Inferior parietal cortex (tissue), 1 donor: ENCODE data around the gene ANKRD44.
"Not testable (repeated sequence)": the region's sequence is repeated elsewhere in the genome, so short reads cannot be mapped to it uniquely, and the experiment has no call there.

ENCODE experiments used
- DNase-seq: peaks from one replicate; pipeline ENCODE4 v3.0.0-alpha.2; 2016; ENCODE audit errors: extremely low spot score

Gene ANKRD44

DNA sequence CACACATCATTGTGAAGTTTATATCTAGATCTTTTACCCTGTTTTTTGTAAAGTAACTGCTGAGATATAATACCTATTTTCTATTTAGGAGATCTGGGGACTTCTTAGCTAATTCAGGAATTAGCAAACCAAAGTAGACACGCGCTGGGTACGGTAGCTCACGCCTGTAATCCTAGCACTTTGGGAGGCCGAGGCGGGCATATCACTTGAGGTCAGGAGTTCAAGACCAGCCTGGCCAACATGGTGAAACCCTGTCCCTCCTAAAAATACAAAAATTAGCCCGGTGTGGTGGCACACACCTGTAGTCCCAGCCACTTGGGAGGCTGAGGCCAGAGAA is 23.0 kb downstream of the ANKRD44 start:
- DNase-seq, result not testable (repeated sequence)

GRCh38 chr2:197286805-197287595 is 23.6 kb downstream of the ANKRD44 start:
- peak; percentile 69 for DNase-seq

DNA sequence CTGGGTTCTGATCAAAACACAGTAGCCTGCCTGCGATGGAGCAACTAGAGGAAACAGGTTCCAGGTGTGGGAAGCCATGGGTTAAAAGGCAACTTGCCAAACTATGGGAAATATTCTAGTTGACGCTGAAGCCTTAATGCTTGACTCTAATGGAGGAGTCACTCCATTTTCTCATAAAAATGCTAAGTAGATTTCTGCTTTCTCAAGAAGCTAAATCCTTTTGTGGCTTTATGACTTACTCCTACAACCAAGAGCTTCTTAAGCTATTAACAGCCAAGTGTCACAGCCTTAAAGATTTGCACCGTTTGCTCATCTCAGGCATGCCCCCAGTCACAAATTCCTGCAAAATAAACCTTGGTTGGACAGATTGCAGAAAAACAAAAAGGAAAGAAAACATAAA is 25.2 kb downstream of the ANKRD44 start:
- no peak for DNase-seq

GRCh38 chr2:197284956-197285355 is 25.6 kb downstream of the ANKRD44 start:
- DNase-seq, result no peak

DNA sequence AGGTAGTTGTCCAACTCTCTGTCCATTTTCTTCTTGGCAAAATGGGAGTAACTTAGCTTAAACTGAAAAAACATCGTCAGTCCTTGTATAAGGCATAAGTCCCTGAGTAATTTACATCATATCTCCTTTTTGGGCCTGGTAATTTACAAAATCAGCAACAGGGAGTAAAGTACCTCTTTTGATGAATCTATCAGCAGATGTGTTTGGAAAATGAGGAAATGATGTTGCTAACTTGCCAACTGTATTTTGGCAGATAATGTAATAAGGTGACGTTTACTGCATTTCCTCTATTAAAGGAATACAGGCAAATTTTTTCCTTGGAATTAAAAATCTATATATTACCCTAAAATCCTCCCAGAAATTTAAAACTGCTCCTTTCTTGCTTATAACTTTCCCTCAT is 29.2 kb downstream of the ANKRD44 start:
- no peak for DNase-seq

GRCh38 chr2:197280015-197280702 is 30.4 kb downstream of the ANKRD44 start:
- no peak for DNase-seq

DNA sequence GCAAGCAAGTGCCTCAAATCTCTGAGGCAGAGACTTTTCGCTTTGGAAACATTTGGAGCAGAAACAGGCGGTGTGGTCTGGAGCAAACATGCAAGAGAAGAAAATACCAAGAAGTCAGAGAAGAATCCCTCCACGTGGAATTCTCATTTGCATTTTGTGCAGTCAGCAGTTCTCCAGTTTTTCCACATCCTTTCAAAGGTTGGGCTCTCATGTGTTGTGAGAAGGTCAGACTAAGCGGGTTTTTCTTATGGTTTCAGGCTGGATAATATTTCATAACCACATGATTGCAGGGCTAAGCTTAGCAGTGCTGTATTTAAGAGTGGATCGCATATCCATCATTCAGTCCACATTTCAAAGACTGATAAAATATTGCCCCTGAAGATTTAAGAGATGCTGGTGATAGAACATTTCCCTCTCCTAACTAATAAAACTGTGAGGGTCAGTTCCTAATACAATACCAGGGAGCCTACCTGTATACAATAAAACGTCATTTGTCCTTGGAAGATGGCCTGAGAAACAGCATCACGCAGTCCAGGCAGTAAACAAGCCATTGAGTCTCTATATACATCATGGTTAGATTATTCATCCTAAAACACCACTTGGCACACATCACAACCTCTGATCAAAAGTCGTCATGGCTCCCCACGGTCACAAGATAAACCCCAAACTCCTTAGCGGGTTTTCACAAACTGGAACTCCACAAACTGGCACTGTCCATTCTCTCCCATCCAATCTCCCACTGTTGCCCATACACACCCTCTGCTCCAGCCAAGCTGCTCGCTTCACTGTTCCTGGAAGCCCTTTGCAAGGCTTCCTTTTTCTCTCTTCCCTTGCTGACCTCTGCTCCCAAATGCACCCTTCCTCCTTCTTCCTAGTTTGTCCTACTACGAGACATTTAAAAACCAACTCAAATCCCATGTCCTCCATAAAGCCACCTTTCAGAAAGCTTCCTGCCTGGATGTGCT is 31.5 kb downstream of the ANKRD44 start:
- no peak for DNase-seq

DNA sequence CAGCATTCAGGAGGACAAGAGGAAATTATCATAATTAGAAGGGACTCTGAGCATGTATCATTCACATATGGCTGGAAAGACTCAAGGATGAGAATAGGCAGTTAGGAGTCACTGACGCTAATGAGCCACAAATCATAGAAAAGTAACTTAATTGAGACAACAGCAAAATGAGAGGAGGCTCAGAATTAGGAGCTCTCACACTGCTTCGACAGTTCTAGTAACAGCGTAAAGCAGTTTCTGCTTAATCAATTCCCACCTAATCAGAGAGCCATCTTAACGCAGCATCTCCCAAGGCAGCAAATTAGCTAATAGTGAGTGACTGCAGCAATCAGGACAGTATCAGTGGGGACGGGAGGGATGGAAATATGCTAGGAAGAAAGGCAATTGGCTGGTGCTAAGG is 32.8 kb downstream of the ANKRD44 start:
- DNase-seq, result no peak

DNA sequence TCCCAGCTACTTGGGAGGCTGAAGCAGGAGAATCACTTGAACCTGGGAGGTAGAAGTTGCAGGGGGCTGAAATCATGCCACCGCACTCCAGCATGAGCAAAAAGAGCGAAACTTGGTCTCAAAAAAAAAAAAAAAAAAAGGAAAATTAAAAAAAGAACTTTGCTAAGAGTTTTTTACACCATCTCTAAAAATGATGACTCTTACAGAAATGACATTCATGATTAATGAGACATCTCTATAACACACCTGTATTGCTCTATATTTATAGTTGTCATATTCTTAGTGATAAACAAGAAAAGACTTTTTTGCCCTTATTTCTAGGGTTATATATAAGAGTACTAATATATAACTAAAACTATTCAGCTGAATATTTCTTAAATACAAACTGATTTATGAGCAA is 34.4 kb downstream of the ANKRD44 start:
- DNase-seq, result no peak

DNA sequence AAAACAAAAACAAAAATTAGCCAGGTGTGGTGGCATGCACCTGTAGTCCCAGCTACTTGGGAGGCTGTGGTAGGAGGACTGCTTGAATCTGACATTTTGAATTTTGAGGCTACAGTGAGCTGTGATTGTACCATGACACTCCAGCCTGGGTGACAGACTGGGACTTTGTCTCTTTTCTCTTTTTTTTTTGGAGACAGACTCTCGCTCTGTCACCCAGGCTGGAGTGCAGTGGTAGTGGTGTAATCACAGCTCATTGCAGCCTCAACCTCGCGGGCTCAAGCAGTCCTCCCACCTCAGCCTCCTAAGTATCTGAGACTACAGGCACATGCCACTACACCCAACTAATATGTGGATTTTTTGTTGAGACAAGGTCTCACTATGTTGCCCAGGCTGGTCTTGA is 35.6 kb downstream of the ANKRD44 start:
- no peak for DNase-seq

DNA sequence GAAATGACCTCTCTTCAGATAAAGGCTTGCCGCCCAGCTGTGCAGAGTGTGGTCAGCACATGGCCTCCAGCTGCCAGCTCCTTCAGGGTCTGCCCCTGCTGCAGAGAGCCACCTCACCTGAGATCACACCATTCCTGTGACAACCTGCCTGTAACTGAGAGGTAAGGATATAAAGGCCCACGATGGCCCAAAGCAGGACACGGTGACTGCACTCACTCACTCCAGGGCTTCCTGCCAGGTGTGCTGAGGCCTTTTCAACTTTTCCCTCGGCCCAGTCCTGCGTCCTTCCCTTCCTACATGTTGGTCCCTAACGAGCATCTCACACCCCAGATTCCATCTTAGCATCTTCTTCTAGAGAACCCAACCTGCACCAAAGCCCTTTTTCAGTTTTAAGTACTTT is 36.2 kb downstream of the ANKRD44 start:
- no peak for DNase-seq

DNA sequence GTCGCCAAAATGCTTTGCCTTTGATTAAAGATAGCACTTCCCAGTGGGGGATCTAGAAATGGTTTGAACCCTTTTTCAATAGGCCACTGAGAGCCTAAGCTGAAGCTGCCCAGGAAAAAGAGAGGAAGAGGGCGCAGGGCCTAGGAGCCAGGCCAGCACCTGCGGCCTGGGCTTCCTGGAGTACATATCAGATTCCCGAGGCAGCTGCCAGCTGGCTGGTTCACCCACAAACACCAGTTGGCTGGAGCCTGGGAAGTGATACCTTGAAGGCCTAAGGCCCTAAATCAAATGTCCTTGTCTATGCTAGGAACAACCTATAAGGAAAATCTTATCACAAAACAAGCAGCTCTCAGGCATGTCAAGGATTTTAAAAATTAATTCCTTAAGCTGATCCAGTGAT is 37.1 kb downstream of the ANKRD44 start:
- DNase-seq, result no peak

DNA sequence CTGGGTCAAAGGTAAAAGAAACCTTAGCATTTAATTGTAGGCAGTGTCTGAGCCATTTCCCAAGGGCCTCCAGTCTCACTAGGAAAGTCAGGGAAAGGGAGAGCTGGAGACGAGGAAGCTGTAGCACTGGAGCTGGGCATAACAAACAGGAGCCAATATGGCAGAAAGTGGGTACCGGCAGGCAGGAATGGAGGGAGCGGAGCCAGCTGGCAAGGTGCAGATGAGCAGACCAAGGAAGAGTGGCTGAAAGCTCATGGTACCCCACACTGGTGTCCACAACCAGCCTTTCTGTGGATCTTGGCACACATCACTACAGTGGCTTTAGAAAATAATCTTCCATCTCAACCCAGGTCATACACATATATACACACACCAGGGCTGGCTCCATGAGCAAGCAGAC is 40.0 kb downstream of the ANKRD44 start:
- no peak for DNase-seq

GRCh38 chr2:197269815-197270214 is 40.8 kb downstream of the ANKRD44 start:
- DNase-seq, result no peak

- DNase-seq, result no peak
These were observed 41.6 kb downstream of the ANKRD44 start for GRCh38 chr2:197268786-197269584.

DNA sequence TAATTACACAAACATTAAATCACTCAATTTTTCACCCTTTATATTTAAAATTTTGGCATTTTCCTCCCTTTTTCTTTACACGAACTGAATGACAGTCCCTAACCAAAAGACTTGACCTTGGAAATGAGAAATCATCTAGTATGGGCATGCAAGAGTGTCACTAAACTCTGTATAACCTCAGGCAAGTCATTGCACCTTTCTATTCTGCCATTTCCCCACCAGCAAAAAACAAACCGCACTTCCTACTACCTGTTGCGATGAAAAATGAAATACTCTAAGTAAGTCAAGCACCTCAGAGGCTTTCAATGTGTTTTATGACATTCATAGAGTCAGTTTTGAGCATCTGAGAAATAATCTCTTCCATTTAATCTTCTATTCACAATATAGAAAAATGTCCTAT is 44.1 kb downstream of the ANKRD44 start:
- DNase-seq, result no peak

DNA sequence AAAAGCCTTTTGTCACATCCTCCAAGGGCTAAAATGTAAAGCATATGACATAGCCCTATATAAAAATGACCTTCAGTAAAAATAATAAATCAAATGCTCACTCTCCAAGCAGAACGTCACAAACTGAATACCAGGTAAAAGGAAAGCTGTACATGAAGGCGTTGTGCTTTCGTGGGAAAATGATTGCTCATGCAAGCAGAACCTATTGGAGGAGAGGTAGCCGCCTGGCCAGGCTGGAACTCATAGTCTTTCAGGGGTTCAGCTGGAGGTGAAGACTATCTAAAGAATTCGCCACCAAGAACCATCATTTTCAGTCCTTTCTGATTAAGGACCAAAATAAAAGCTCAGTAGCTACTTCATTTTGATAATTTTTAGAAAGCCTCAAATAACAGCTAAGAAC is 44.7 kb downstream of the ANKRD44 start:
- no peak for DNase-seq

DNA sequence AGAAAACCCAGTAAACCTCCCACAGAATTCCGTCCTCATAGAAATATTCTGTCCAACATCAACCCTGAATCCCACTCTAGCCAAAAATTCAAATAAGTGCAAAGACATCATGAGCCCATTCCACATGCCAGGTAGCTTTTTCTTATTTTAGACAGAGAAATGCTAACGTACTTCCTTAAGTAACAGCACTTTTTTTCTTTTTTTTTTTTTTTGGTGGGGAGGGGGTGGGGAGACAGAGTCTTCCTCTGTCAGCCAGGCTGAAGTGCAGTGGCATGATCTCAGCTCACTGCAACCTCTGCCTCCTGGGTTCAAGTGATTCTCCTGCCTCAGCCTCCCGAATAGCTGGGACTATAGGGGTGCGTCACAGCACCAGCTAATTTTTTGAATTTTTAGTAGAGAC is 45.5 kb downstream of the ANKRD44 start:
- no peak for DNase-seq

- DNase-seq, result no peak
These were observed 46.2 kb downstream of the ANKRD44 start for GRCh38 chr2:197264332-197264731.

DNA sequence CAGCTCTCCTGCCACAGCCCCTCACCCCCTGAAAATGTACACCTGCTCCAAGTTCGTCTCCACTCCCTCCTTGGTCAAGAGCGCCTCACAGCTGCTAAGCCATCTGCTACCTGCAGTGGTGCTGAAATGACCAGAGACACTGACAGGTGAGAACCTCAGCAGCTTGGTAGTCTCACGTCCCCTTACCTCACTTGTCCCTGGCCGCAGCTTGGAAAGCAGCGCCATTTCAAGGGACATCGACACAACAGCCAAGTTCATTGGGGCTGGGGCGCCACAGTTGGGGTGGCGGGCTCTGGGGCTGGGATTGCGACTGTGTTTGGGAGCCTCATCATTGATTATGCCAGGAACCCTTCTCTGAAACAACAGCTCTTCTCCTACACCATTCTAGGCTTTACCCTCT is 47.5 kb downstream of the ANKRD44 start:
- DNase-seq, result no peak

- no peak for DNase-seq
These were observed 48.8 kb downstream of the ANKRD44 start for GRCh38 chr2:197261808-197262226.
